Lower lobe of right lung (tissue), 2 donors: Measurements from ENCODE around the gene UGT3A1. TPM values are rescaled to one million over a fixed set of nuclear protein-coding genes. Genes with fewer than 3 reads are reported as not detected.
"Not testable (repeated sequence)": the region's sequence is repeated elsewhere in the genome, so short reads cannot be mapped to it uniquely, and the experiment has no call there.

ENCODE experiments used
- ATAC-seq, 2 donors: fragments of 200-7000 bp; cut with Tn5 transposase; one replicate each; pipeline ENCODE4 v1.9.1; 2020 to 2022; ENCODE audit warnings: mild to moderate bottlenecking in 2 of 2, moderate library complexity in 2 of 2
- DNase-seq: peaks from one replicate; pipeline ENCODE4 v3.0.0-alpha.2; 2020
- H3K27ac ChIP-seq: fragments of 200-600 bp; one replicate; pipeline ENCODE4 v1.8.0; 2022
- H3K27me3 ChIP-seq: fragments of 200-600 bp; one replicate; pipeline ENCODE4 v1.8.0; 2022; ENCODE audit warnings: low read depth
- H3K36me3 ChIP-seq: fragments of 200-600 bp; one replicate; pipeline ENCODE4 v1.8.0; 2022; ENCODE audit warnings: mild to moderate bottlenecking
- H3K4me1 ChIP-seq: fragments of 200-600 bp; one replicate; pipeline ENCODE4 v1.8.0; 2022
- H3K4me3 ChIP-seq: fragments of 200-600 bp; one replicate; pipeline ENCODE4 v1.8.0; 2022; ENCODE audit warnings: mild to moderate bottlenecking
- H3K9me3 ChIP-seq: fragments of 200-600 bp; one replicate; pipeline ENCODE4 v1.8.0; 2022
- CTCF ChIP-seq: fragments of 200-600 bp; IDR thresholded peaks from one replicate; pipeline ENCODE4 v1.8.0; 2022; ENCODE audit warnings: antibody characterized with exemption, mild to moderate bottlenecking
- intact Hi-C: fragments of 100-400 bp; cut with DNase I; formaldehyde crosslinking; loops from one replicate; pipeline ENCODE4 v1.11.0; 2022
- total RNA-seq: library from RNA; stranded (reverse); fragmentation: NEBNext Ultra II Directional; extraction: Animal tissue kit (Norgen Biotek cat#: 25700); gene quantifications from one replicate; pipeline ENCODE4 v1.2.1, GENCODE V29; 2021
- donor health status: DM: no; HTN: yes; CAD: no; lungs with severe emphysema.

Gene UGT3A1
- total RNA-seq, 1 donor from 2014 or later: not detected

- H3K4me1 ChIP-seq: no peaks in the 10 kb centered on the region
- H3K4me3 ChIP-seq: no peak overlapping the region
- no peak overlapping the region for H3K27ac ChIP-seq
- H3K27me3 ChIP-seq: no peaks in the 10 kb centered on the region
- DNase-seq (no peak), ATAC-seq (no peak)
- no peaks in the 10 kb centered on the region for H3K9me3 ChIP-seq
- no peaks in the 10 kb centered on the region for H3K36me3 ChIP-seq
- intact Hi-C loops: no loop called here
- TF ChIP-seq CTCF: no peak
Observed at GRCh38 chr5:36029914-36030313, 38.7 kb upstream of the UGT3A1 start.

GRCh38 chr5:36028816-36029465, 37.8 kb upstream of the UGT3A1 start:
- H3K36me3 ChIP-seq: no peaks in the 10 kb centered on the region
- H3K27ac ChIP-seq: no peak overlapping the region
- ATAC-seq (no peak), DNase-seq (no peak)
- H3K9me3 ChIP-seq: no peaks in the 10 kb centered on the region
- no peak overlapping the region for H3K4me3 ChIP-seq
- H3K4me1 ChIP-seq: no peaks in the 10 kb centered on the region
- no peaks in the 10 kb centered on the region for H3K27me3 ChIP-seq
- intact Hi-C loops: no loop called here
- no peak for TF ChIP-seq CTCF

GRCh38 chr5:36027711-36028110, 36.5 kb upstream of the UGT3A1 start:
- no peak for TF ChIP-seq CTCF
- DNase-seq (no peak), ATAC-seq (no peak)
- intact Hi-C loops: no loop called here
- H3K27ac ChIP-seq: no peak overlapping the region
- no peaks in the 10 kb centered on the region for H3K4me1 ChIP-seq
- no peak overlapping the region for H3K4me3 ChIP-seq
- H3K27me3 ChIP-seq: no peaks in the 10 kb centered on the region
- no peaks in the 10 kb centered on the region for H3K36me3 ChIP-seq
- H3K9me3 ChIP-seq: no peaks in the 10 kb centered on the region

GRCh38 chr5:36026706-36027465, 35.7 kb upstream of the UGT3A1 start:
- Histone ChIP-seq H3K9me3 (no peaks in the 10 kb centered on the region), H3K27ac (no peak overlapping the region)
- intact Hi-C loops: no loop called here

GRCh38 chr5:36022246-36022645, 31.1 kb upstream of the UGT3A1 start:
- H3K9me3 ChIP-seq, ATAC-seq: not testable (repeated sequence)

More at GRCh38 chr5:36026706-36027465, 35.7 kb upstream of the UGT3A1 start:
- DNase-seq (no peak), ATAC-seq (no peak)
- Histone ChIP-seq H3K4me1 (no peaks in the 10 kb centered on the region), H3K27me3 (no peaks in the 10 kb centered on the region), H3K4me3 (no peak overlapping the region), H3K36me3 (no peaks in the 10 kb centered on the region)
- no peak for TF ChIP-seq CTCF

GRCh38 chr5:36019584-36019983, 28.4 kb upstream of the UGT3A1 start:
- ATAC-seq, H3K36me3 ChIP-seq, H3K4me3 ChIP-seq, H3K27me3 ChIP-seq, DNase-seq, H3K4me1 ChIP-seq, intact Hi-C loops, H3K27ac ChIP-seq: not testable (repeated sequence)
- H3K9me3 ChIP-seq: peaks cover 11% of the 10 kb centered on the region

More at GRCh38 chr5:36022246-36022645, 31.1 kb upstream of the UGT3A1 start:
- H3K4me3 ChIP-seq, H3K27me3 ChIP-seq, H3K4me1 ChIP-seq, DNase-seq, H3K27ac ChIP-seq, H3K36me3 ChIP-seq, intact Hi-C loops: not testable (repeated sequence)
